ENCODE results near the gene TTC28.

Gene TTC28

DNA sequence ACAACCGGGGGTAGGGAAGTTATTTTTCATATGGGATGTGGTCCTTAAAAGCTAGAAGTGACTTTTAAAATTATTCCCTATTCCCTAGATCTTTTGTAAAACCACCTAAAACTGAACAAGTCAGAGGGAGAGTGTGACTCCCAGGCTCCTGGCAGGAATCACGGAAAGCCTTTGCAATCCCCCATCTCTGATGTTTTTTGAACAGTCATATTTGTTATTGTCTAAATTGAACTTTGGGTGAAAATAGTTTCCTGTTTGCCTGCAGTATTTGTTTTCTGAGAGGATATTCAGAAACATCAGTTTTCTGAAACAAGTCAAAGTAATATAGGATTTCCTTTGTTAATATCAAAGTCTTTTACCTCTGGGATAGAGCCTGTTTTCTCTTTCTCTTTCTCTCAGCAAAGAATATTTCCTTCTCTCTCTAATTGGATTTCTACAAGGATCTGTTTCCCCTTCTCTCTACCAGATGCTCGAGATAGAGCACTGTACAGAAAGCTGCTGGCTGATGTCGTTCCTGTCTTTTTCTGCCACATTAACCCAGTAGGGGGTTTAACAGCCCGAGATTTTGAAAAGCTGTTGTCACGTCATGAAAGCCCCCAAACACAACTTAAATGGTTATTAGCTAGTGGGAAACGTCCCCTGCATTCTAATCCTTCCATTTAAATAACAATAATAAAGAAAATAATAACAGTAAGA is 628.4 kb downstream of the TTC28 start:
- DNase-seq (ENCODE audit: low read depth) = no peak

DNA sequence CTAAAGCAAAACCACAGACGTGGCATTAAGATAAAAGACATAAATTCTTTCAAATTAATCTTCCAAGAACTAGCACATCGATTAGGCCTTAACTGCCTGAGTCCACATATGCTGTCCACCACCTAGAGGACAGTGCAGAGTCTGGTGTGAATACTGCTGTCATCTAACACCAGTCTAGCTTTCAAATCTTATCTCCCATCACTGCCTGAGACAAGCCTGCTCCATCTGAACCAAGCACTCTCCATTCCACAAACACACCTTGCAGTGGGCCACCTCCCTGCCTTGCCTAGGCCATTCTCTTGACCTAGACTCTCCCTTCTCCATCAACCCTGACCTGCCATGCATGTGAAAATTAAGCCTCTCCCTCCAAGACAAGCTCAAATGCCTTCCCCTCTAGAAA is 631.1 kb downstream of the TTC28 start:
- DNase-seq (ENCODE audit: low read depth) = no peak

GRCh38 chr22:28047740-28048139 is 631.9 kb downstream of the TTC28 start:
- DNase-seq (ENCODE audit: low read depth) = no peak

DNA sequence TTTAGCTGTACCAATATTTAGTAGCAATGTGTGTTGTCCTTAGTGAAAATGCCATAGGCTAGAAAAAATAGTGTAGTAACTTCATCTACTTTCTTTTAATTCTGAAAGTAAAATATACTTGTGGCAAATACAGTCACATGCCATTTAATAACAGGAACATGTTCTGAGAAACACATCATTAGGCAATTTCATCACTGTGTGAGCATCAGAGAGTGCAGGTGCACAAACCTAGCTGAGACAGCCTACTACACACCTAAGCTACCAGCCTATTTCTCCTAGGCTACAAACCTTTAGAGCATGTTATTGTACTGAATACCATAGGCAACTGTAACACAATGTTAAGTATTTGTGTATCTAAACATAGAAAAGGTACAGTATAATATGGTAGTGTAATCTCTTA is 633.5 kb downstream of the TTC28 start:
- DNase-seq (ENCODE audit: low read depth) = no peak

DNA sequence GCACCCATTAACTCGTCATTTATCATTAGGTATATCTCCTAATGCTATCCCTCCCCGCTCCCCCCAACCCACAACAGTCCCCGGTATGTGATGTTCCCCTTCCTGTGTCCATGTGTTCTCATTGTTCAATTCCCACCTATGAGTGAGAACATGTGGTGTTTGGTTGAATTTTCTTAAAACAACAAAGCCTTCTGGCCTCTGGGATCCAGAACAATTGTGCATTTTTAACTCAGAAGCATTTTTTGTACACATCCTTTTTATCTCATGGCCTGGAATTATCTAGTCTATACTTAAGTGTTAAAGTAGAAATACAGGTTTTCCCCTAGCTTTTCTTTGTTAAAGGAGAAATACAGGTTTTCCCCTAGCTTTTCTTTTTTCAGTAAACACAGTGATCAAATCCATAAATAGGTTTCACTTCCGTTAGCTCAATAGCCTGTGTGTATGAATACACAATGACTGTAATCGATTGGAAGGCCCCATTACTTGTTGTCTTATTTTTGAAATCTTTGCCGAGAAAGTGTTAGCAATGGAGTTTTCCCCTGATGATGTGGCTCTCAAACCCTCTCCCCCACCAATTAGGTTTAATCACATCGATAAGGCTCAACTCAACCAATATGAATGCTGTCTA is 635.0 kb downstream of the TTC28 start:
- DNase-seq (ENCODE audit: low read depth) = no peak

DNA sequence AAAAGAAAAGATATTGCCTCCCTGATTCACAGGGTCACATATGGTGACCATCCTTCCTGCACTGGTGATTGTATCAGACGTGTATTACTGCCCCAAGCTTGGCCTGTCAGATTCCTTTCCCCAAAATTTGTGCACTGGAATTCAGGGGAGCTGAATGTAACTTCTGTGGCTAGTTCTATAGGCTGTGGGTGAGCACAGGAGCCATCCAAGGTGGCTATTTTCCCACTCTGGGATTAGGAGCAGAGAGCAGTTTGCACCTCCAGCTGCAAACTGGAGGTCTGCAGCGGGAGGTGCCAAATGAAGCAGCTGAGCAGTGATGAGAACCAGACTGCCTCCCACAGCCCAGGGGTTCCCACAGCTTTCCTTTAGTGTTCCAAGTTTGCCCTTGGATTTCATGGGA is 636.4 kb downstream of the TTC28 start:
- DNase-seq (ENCODE audit: low read depth) = no peak

DNA sequence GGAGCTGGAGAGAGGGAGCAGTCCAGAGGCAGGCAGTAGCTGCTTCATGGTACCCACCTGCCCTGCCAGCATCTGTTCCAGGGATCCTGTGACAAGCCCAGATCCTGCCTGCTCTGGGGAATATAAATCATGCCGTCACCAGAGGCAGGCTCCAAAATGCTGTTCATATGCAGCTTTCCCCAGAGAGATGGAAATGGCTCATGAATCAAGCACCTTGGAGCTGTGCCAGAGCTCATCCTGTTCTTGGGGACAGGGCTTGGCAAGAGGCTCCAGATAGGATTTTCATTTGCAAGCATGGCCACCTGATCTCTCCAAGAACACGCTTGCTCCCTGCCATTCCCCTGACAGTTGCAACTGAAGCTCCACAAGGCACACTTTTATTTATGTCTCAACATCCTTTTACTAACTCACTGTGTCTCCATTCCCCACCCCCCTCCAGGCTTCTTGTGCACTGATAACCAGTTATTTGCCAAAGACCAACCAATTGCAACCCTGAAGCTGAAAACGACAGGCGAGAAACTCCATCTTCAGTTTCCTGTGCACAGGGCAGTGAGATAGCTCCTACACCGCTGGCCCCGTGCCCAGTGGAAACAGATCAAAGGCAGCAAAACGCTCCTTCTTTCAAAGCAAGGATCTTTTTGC is 644.8 kb downstream of the TTC28 start:
- no peak for DNase-seq (ENCODE audit: low read depth)

GRCh38 chr22:28034145-28034759 is 645.4 kb downstream of the TTC28 start:
- DNase-seq (ENCODE audit: low read depth) = no peak

GRCh38 chr22:28032861-28033260 is 646.8 kb downstream of the TTC28 start:
- DNase-seq (ENCODE audit: low read depth) = no peak

- no peak for DNase-seq (ENCODE audit: low read depth)
Observed at GRCh38 chr22:28031383-28031922, 648.2 kb downstream of the TTC28 start.

- no peak for DNase-seq (ENCODE audit: low read depth)
Observed at GRCh38 chr22:28030473-28030872, 649.2 kb downstream of the TTC28 start.

- DNase-seq (ENCODE audit: low read depth) = no peak
Observed at GRCh38 chr22:28029956-28030355, 649.7 kb downstream of the TTC28 start.

GRCh38 chr22:28029201-28029948 is 650.3 kb downstream of the TTC28 start:
- no peak for DNase-seq (ENCODE audit: low read depth)

GRCh38 chr22:28027453-28028448 is 651.9 kb downstream of the TTC28 start:
- DNase-seq (ENCODE audit: low read depth) = no peak

GRCh38 chr22:28025866-28026575 is 653.6 kb downstream of the TTC28 start:
- DNase-seq (ENCODE audit: low read depth) = no peak

DNA sequence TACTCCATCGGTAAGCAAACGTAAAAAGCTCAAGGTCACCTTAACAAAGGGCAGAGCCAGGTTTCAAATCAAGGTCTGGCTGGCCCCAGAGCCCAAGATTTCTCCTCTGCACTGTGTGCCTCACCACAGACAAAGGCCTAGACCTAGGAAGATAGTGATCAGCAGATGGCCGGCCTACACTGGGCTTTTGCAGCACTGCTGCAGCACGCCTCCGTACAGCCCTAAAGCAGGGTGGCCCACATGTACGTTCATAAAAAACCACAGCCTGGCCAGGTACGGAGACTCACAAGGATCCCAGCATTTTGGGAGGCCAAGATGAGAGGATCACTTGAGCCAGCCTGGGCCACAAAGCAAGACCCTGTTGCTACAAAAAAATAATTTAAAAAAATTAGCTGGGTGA is 654.3 kb downstream of the TTC28 start:
- DNase-seq (ENCODE audit: low read depth) = no peak

DNA sequence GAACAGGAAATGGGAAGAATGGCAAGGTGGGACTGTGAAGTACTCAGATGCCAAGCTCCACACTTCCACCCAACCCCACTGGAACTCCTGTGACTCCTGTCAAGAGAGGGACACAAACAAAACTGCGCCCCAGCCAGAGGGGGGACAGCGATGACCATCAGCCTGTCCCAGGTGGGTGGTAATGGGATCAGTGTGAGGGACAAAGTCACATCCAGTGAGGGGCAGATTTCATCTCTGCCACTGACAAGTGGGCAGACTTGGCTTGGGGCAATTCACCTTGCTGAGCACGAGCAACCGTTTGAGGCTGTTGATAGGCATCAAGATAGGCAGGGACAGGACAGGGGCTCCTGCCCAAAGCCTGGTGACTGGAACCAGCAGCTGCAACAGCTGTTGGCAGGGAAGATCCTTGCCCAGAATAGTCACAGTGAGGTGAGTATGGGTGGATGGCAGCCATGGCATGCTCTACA is 655.2 kb downstream of the TTC28 start:
- no peak for DNase-seq (ENCODE audit: low read depth)

GRCh38 chr22:28023774-28024173 is 655.9 kb downstream of the TTC28 start:
- DNase-seq (ENCODE audit: low read depth) = no peak

DNA sequence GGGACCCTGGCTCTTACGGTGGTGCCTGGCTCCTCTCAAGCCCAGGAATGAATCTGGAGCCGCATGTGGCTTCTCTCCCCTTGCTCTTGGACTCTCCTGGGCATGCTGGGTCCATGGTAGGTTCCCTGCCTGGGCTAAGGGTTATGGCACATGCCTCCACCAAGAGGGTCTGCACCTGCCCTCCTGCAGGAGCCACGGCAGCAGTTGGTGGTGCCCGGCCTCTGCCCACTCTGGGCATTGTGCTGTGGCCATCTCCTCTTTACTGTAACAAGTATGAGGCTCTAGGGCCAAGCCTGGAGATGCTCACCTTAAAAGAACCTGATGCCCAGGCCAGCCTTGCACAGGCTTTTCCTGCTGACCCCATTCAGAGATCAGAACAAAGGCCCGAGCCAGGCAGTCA is 656.6 kb downstream of the TTC28 start:
- DNase-seq (ENCODE audit: low read depth) = no peak
